Stimulated activated CD8-positive, alpha-beta memory T cell treated with anti-CD3 and anti-CD28 coated beads, Interleukin-7, amount 100 ng/mL, for 1 hour (primary cell): ENCODE results near the gene SNHG17.

Experiments used
- DNase-seq, 2 donors: peaks; one replicate each; pipeline ENCODE4 v3.0.0-alpha.2; 2020; ENCODE audit warnings: low read depth in 2 of 2

Gene SNHG17

DNA sequence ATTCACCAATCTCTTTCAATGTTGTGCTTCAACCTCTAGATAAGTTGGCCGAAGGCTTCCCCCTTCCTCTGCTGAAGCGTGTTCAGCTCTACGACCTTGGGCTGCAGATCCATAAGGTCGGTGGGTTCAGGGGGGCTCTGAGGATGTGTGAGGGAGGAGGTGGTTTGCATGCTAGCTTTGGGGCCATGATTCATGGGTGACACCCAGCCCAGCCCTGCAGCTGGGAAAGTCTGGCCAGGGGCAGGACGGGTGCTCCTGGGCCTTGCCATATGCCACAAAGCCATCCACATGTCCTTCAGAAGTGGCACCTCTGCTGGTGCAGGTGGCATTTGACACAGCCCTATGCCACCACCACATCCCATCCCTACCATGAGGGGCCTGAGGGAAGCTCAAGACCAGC, 61.2 kb downstream of the SNHG17 start:
- DNase-seq: no peak

DNA sequence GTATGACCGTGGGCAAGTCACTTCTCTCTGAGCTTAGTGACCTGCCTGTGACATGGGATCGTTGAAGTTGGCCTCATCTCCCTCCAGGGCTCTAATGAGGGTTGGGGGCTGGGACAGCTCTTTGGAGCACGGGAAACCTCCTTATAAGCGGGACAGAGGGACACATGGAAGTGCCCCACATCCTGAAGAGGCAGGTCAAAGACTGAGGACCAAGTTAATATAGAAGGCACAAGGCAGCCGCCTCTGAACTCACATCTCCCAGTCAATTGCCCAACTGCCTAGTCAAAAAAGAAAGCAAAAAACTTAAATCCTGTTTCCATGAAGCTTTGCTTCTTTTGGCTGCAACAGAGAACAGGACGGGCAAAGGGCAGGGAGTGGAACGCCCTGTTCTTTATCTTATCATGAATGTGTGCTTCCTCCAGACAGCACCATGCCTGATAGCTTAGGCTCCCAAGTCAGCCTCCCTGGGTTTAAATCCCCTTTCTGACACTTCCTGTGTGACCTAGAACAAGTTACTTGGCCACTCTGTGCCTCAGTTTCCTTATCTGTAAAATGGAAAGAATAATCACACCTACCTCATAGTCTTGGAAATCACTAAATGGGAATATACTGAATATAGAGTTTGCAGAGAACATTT, 61.8 kb downstream of the SNHG17 start:
- DNase-seq: no peak

- DNase-seq: no peak
Observed at GRCh38 chr20:38372806-38373205, 62.3 kb downstream of the SNHG17 start.
